A673 (cell line): ENCODE measurements around the gene EML1. TPM values are rescaled to one million over a fixed set of nuclear protein-coding genes. Genes with fewer than 3 reads are reported as not detected.

Experiments used
- BruUV-seq: library from RNA; stranded (reverse); fragments of 400-500 nt; replicated peaks from 2 replicates; lab custom pipeline; 2021; lab: Mats Ljungman, UMichigan
- CTCF ChIA-PET: fragments of 300-600 bp; sonication (Branson Sonifier 250); formaldehyde crosslinking; loops from one replicate; lab custom pipeline; 2022; ENCODE audit warnings: antibody characterized with exemption; lab: Charles Lee
- POLR2A ChIA-PET: fragments of 300-600 bp; sonication (Branson Sonifier 250); formaldehyde crosslinking; loops from one replicate; lab custom pipeline; 2022; ENCODE audit warnings: antibody characterized with exemption; ENCODE audit not compliant: low non-redundant PET; lab: Charles Lee
- DNase-seq: peaks from one replicate; pipeline ENCODE4 v3.0.0-alpha.2; 2015; ENCODE audit warnings: low spot score
- H3K27ac ChIP-seq: fragments of 200-600 bp; sonication (generic); 2 replicates; pipeline ENCODE4 v1.5.1; 2016; ENCODE audit warnings: mixed run types, low read depth, mild to moderate bottlenecking, mixed read lengths, antibody characterized with exemption, low read length; ENCODE audit not compliant: poor library complexity, severe bottlenecking
- H3K27me3 ChIP-seq: fragments of 200-600 bp; sonication (generic); replicated peaks from 2 replicates; pipeline ENCODE4 v1.6.1; 2017; ENCODE audit warnings: mixed run types, low read depth, mild to moderate bottlenecking, mixed read lengths, antibody characterized with exemption, low read length; ENCODE audit not compliant: insufficient read depth, poor library complexity
- H3K36me3 ChIP-seq: fragments of 200-600 bp; sonication (generic); 2 replicates; pipeline ENCODE4 v1.6.1; 2016; ENCODE audit warnings: mixed run types, mild to moderate bottlenecking, mixed read lengths, antibody characterized with exemption, low read length; ENCODE audit not compliant: insufficient read depth, poor library complexity, severe bottlenecking
- H3K4me1 ChIP-seq: fragments of 200-600 bp; sonication (generic); 2 replicates; pipeline ENCODE4 v1.6.1; 2017; ENCODE audit warnings: mixed run types, mild to moderate bottlenecking, mixed read lengths, antibody characterized with exemption, low read length; ENCODE audit not compliant: insufficient read depth, poor library complexity, severe bottlenecking
- H3K4me3 ChIP-seq: fragments of 200-600 bp; sonication (generic); 2 replicates; pipeline ENCODE4 v1.5.1; 2016; ENCODE audit warnings: low read depth, mixed run types, mild to moderate bottlenecking, mixed read lengths, low read length; ENCODE audit not compliant: poor library complexity, severe bottlenecking
- H3K9me3 ChIP-seq: fragments of 200-600 bp; sonication (generic); 2 replicates; pipeline ENCODE4 v1.6.1; 2016; ENCODE audit warnings: mixed run types, low read depth, mild to moderate bottlenecking, mixed read lengths, antibody characterized with exemption, low read length; ENCODE audit not compliant: poor library complexity, severe bottlenecking
- CTCF ChIP-seq: fragments of 300-800, 200-600 bp; sonication (generic); conservative IDR thresholded peaks from 2 replicates; pipeline ENCODE4 v1.5.1; 2017; ENCODE audit warnings: low read depth, mild to moderate bottlenecking, antibody characterized with exemption, low read length, moderate library complexity, mixed read lengths
- EZH2 ChIP-seq: fragments of 200-600 bp; sonication (generic); IDR thresholded peaks from 2 replicates; pipeline ENCODE4 v1.6.1; 2017; ENCODE audit warnings: borderline replicate concordance, low read depth, mild to moderate bottlenecking, mixed read lengths, antibody characterized with exemption, low read length; ENCODE audit not compliant: poor library complexity, severe bottlenecking
- intact Hi-C: fragments of 100-400 bp; cut with micrococcal nuclease; formaldehyde crosslinking; loops from one replicate; pipeline ENCODE4 v1.10.0; 2022; ENCODE audit not compliant: unreplicated experiment
- total RNA-seq: library from RNA; stranded (reverse); gene quantifications from 2 replicates; pipeline ENCODE4 v1.2.3, GENCODE V29; 2021

EML1 gene
- total RNA-seq, 1 experiment from 2014 or later = 34.1 TPM

DNA sequence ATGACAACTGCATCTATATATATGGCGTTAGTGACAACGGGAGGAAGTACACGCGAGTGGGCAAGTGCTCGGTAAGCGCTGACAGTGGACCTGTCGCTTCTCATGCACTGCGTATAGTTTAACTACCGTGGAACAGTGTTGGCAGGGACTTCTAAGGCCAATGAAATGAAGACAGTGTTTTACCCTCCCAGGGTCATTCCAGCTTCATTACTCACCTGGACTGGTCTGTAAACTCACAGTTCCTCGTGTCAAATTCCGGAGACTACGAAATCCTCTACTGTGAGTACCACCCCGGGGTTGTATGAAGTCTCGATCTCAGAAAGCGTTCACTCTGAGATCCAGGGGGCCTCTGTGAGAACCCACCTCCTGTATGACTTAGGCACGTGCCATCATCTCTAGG is 142.8 kb downstream of the EML1 start:
- ChIA-PET POLR2A (no interaction called here), CTCF (no interaction called here)
- Histone ChIP-seq H3K4me1 (no peaks in the 10 kb centered on the region), H3K4me3 (no peak overlapping the region), H3K27ac (no peak overlapping the region), H3K9me3 (no peaks in the 10 kb centered on the region), H3K27me3 (no peaks in the 10 kb centered on the region), H3K36me3 (no peaks in the 10 kb centered on the region)
- BruUV-seq = no TSS peak
- DNase-seq = no peak
- TF ChIP-seq EZH2 (no peak), CTCF (no peak)
- intact Hi-C loops = loop anchor here (2.0 kb wide), 1 partner anchor 37 kb away; no protein-coding TSS in a partner anchor

DNA sequence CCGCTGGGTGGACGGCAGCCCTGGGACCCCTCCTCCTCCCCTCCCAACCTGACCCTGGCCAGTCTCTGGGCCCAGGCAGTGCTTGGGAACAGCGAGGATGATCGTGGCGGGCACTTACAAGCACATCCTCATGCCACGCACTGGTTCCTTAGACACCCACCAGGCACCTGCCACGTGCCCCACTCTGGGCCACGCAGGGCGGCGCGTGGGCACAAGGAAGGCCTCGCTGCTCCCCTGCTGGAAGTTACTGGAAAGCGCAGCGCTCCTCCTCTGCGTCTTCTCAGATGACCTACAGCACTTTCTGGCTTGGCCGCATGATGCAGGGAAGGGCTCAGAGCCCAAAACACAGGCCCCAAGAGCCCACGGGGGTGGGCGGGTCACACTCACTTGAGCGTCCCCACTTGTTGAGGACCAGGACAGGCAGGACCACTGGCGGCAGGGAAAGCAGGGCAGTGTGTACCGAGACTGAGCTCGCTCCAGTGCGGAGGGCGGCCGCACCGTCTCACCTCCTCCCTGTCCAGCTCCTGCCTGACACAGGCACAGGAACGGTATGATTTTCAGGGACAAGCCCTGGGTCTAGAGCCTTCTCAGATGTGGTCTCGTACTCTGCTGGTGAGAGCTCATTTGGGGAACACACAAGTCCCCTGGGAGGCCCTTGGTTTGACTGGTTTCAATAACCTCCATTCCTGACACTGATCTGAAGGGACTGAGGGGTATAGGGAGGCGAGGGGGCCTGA is 143.7 kb downstream of the EML1 start:
- intact Hi-C loops = loop anchor here (2.0 kb wide), 1 partner anchor 36 kb away; no protein-coding TSS in a partner anchor
- no peak overlapping the region for H3K4me3 ChIP-seq
- POLR2A ChIA-PET = no interaction called here
- no peaks in the 10 kb centered on the region for H3K36me3 ChIP-seq
- no peak overlapping the region for H3K27ac ChIP-seq
- H3K27me3 ChIP-seq = no peaks in the 10 kb centered on the region
- DNase-seq = no peak
- CTCF ChIA-PET = no interaction called here
- no peaks in the 10 kb centered on the region for H3K9me3 ChIP-seq
- no peaks in the 10 kb centered on the region for H3K4me1 ChIP-seq
- 0 out of 2 replicates have a peak, but pooled peaks have one; percentile 13 for TF ChIP-seq CTCF
- TF ChIP-seq EZH2 = no peak
- BruUV-seq = no TSS peak

- no peak for DNase-seq
- no peaks in the 10 kb centered on the region for H3K27me3 ChIP-seq
- H3K4me3 ChIP-seq = no peak overlapping the region
- no peak for TF ChIP-seq EZH2
- TF ChIP-seq CTCF = no peak
- H3K4me1 ChIP-seq = no peaks in the 10 kb centered on the region
- CTCF ChIA-PET = no interaction called here
- BruUV-seq = no TSS peak
- POLR2A ChIA-PET = no interaction called here
- intact Hi-C loops = loop anchor here (2.0 kb wide), 1 partner anchor 35 kb away; no protein-coding TSS in a partner anchor
- no peak overlapping the region for H3K27ac ChIP-seq
- no peaks in the 10 kb centered on the region for H3K9me3 ChIP-seq
- H3K36me3 ChIP-seq = no peaks in the 10 kb centered on the region
Measured at GRCh38 chr14:99937475-99938244, 144.4 kb downstream of the EML1 start.
